HG03097 (cell line): ENCODE data around the gene TMEM121B.

ENCODE experiments used
- ATAC-seq: cut with Tn5 transposase; IDR thresholded peaks from one replicate; pipeline ENCODE4 v1.9.1; 2021; ENCODE audit not compliant: unreplicated experiment, low FRiP score

The TMEM121B gene

GRCh38 chr22:17096071-17096470 is 25.1 kb downstream of the TMEM121B start:
- ATAC-seq, result no peak

DNA sequence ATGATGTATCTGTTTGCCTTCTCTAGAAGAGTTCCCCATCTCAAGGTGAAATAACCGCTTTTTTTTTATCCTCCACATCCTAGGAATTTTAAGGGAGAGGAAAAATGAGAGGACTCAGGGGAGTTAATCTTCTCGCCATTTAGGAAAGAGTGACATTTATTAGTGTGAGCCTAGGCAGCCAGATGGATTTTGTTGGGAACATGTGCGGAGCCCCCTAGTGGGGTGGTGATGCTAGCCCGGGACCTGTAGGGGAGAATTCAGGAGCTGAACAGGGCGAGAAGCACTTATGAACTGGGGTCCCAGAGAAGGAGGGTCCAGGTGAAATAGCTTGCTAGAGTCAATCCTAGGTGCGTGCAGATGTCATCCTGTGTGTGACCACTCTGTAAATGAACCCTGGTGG is 25.6 kb downstream of the TMEM121B start:
- ATAC-seq, result no peak

- ATAC-seq, result no peak
Measured at GRCh38 chr22:17093081-17093480, 28.1 kb downstream of the TMEM121B start.

- no peak for ATAC-seq
Measured at GRCh38 chr22:17091851-17092250, 29.3 kb downstream of the TMEM121B start.

DNA sequence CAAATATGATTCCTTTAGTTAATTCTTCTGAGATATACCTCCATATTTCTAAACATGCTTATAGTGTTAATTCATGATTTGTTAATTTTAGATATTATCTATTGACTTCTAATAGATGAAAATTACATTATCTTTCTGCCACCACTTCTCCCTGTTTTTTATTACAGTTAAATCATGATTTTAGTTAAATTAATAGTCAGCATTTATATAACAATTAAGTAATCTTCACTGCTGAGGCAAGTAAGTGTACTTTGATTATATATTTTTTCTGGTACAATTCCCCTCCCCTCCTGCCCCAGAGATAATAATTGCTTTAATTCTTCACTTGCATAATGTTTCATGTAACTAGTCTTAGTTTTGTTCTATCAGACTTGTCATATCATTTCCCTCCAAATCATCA is 30.6 kb downstream of the TMEM121B start:
- ATAC-seq, result no peak

- no peak for ATAC-seq
Measured at GRCh38 chr22:17087498-17088131, 33.5 kb downstream of the TMEM121B start.

DNA sequence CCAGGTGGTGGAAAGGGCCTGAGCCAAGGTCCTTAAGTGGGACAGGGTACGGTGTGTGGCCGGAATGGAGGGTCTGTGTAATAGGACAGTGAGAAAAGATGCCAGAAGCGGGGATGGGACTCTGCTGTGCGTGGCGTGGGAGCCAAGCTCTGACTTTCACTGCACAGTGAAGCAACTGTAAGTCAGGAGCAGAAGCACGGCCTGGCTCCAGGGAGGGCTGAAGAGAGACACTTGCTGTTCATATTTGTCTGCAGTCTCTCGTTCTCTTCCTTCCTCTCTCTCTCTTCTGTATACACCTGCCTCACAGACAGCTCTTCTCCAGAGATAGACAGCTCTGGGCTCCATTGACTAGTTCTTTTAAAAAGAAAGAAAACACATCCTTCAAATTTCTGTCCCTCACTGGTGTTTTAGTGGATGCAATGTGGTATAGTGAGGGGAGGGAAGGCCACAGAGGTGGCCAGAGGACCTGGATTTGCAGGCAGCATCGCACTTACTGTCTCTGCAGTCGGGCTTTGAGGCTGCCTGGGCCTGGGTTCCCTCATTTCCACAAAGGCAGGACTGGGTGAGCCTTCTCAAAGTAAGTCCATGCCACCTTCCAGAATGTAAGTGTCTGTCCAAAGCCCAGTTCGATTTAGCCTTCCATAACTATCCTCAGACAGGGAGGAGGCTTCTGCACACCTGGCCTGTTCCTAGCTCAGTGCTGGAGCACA is 34.2 kb downstream of the TMEM121B start:
- no peak for ATAC-seq

GRCh38 chr22:17086296-17086695 is 34.9 kb downstream of the TMEM121B start:
- ATAC-seq, result no peak

DNA sequence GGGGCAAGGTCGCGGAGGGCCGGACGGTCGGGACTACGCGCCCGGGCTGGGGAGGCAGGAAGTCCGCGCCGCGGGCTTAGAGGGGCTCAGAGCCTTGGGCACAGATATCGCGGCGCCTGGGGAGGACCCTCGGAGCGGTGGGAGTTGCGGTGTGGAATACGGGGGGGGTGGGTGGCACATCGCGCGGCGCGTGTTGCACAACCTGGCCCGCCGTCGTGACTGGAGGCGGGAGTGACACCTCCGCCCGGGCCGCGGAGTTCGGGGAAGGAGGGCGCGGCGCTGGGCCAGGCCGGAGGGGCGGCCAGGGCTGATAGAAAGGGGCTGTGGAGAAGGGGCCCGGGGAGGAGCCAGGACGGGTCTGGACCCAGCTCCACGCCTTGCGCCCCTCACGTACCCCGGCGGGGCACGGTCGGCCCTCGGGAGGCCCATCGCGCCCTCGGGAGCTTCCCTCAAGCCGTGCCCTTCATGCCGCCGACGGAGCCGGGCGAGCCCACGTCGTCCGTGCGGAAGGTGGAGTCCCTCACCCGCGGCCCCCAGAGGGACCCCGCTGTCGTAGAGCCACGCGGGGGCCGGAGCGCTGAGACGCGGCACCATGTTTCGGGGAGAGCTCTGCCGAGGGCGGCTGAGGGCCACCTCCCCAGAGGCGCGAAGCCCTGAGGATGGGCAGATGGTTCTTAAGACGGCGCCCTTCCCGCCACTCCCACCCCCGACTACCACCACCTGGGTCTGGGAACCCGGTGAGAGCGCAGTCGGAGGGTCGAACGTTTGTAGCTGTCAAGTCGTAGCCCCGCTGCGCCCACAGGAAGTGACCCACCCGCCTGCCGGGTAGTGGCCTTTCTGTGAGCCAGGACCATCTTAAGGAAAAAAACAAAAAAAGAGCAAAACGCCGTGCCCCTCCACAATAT is 35.6 kb downstream of the TMEM121B start:
- ATAC-seq, result no peak

- ATAC-seq, result peak; percentile 81
Measured at GRCh38 chr22:17084554-17085276, 36.4 kb downstream of the TMEM121B start, which contains the start of gene IL17RA. Gene IL17RA, plus strand, starts transcription at chr22:17085000. Its CDS starts 92 bp downstream, at chr22:17085092.

DNA sequence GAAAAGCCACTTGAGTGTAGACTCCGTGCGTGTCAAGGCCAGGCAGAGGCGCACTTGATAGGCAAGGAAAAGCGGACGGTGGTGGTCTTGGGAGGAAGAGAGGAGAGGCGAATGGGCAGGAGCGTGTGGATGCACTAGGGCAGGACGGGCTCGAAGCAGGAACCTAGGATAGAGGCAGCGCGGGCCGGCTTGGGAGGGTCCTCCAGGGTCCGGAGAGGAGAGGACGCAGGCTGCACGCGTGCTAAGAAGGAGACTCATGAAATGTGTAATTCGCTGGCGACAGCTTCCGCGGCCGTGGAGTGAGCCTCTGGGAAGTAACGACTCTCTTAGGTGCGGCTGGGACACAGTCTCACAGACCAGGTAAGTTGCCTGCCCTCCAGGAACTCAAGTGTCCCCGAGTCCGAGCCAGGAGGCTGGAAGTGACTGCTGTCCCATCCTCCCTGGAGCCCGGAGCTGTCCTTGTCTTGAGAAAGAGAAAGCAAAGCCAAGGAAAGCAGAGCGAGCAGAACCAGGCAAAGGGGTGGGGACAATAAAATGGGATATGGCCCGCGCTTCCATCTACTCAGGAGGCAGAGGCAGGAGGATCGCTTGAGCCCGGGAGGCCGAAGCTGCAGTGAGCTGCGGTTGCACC is 37.2 kb downstream of the TMEM121B start:
- no peak for ATAC-seq

GRCh38 chr22:17083255-17083654 is 37.9 kb downstream of the TMEM121B start:
- no peak for ATAC-seq

DNA sequence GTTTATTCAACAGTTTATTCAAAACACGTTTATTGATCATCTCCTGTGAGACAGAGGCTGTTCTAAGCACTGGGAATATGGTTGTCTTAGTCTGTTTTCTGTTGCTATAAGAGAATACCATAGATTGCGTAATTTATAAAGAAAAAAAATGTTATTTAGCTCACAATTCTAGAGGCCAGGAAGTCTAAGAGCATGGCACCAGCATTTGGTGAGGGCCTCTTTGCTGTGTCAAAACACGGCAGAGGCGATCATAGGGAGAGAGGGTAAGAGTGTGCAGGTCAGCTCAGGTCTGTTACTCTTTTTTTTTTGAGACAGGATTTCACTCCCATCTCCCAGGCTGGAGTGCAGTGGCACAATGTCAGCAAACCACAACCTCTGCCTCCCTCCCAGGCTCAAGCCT is 41.6 kb downstream of the TMEM121B start:
- ATAC-seq, result no peak

- ATAC-seq, result no peak
Measured at GRCh38 chr22:17077255-17077654, 43.9 kb downstream of the TMEM121B start.

DNA sequence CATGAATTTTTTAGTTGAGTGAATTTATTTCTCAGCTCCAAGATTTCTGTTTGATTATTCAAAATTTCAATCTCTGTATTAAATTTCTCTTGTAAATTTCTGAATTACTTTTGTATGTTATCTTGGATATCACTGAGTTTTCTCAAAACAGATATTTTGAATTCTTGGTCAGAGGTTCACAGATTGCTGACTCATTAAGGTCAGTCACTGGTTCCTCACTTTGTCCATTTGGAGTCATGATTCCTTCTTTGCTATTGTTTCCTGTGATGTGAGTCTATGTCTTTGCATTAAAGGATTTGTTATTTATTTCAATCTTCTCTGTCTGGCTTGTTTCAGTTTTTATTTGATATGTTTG is 46.5 kb downstream of the TMEM121B start:
- no peak for ATAC-seq

GRCh38 chr22:17072877-17073276 is 48.3 kb downstream of the TMEM121B start:
- ATAC-seq, result no peak
